SW 1271 (cell line): Measurements from ENCODE around the gene SPRED2.
A peak's percentile ranks its signal among the peaks of the same experiment; 100 is the strongest.

Source experiments
- DNase-seq, 2 experiments: peaks; one replicate each; lab custom pipeline; 2025; lab: John Stamatoyannopoulos, UW

SPRED2 gene

DNA sequence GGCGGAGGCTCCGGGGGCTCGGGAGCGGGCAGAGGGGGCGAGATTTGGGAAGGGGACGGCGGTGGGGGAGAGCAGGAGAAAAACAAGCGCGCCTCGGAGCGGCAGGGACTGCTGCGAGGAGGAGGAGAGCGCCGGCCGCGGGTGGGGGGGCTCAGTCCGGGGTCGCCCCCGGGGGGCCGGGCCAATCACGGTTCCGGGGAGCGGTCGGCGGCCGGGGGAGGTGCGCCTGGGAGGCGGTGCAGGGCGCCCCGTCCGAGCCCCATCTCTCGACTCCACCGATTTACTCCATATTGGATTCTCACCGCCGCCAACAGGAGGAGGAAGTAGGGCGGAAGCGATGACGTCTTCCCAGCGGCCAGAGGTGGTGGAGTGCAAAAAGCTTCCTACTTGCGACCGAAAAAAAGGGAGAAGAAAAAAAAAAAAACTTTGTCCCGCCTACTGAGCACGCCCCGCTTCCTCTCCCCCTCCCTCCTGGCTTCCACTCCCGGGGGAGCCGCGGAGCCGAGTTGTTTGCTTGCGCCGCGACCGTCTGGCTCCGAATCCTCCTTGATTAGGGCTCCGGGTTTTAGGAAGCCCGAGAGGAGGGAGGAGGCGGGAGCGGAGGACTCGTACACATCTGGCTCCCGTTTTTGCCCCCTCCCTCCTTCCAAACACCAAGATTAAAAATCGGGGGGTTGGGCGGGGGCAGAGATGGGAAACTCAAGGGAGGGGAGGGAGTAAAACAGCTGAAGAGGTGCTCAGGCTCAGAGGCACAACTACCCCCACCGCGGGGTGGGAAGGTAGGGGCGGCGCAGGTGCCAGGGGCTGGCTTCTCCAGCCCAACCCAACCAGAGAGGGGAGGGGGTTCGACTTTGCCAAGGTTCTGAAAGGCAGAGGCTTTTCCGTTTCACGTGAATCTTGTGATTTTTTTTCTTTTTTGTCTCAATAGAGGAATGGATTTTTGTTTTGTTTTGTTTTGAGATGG, at the start of gene SPRED2:
SPRED2 (minus strand) TSS at position 373 of the 964 bp plus-strand sequence. CDS start 612 bp downstream, outside the sequence.
- DNase-seq, result peak; percentile 89 to 92

- no peak for DNase-seq
Measured at GRCh38 chr2:65481961-65482360, 49.6 kb upstream of the SPRED2 start.

DNA sequence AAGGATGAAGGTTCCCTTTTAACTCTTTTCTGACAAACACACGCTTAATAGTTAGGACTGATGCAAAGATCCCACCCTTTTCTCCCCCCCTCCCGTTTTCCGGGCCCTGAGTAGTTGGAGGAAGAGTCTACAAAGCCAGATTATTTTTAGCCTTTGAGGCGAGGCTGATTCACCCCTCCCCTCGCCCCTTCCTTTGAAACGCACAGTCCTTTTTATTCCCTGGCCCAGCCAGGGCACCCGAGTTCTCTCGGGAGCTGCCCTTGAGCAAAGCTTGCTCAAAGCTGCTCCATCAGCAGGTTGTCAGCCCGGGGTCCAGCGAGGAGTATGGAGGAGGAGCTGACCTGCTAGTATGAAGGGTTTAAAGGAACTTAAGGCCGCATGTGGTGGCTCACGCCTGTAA, 47.1 kb upstream of the SPRED2 start:
- no peak for DNase-seq

DNA sequence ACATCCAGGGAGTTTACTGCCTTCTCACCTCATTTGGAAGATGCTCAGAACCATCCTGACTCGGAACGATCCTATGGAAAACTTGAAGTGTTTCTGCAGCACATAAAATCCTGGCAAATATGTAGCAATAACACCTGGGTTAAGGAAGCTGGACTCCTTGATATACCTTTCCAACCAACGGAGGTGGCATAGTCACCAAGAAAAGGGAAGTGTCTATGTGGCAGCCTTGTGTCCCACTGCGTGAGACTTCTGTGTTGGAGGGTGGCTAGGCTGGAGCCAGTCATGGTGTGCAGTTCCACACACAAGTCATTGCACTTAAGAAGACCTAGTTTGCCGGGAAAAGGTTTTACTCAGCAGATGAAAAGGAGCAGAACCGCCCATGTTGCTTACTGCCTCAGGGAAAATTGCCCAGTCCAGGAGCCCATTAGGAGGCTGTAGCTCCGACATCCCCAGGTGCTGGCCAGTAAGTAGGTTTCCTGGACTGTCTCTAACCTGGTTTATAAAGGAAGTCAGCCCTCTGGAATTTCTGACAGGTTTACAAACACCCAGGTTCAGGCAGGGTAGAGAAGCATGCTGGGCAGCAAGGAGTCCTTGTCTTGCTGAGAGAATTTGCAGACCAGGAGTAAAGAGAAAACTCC, 46.2 kb upstream of the SPRED2 start:
- DNase-seq, result no peak

GRCh38 chr2:65477590-65477989, 45.2 kb upstream of the SPRED2 start:
- no peak for DNase-seq

GRCh38 chr2:65476778-65477177, 44.4 kb upstream of the SPRED2 start:
- DNase-seq, result no peak

DNA sequence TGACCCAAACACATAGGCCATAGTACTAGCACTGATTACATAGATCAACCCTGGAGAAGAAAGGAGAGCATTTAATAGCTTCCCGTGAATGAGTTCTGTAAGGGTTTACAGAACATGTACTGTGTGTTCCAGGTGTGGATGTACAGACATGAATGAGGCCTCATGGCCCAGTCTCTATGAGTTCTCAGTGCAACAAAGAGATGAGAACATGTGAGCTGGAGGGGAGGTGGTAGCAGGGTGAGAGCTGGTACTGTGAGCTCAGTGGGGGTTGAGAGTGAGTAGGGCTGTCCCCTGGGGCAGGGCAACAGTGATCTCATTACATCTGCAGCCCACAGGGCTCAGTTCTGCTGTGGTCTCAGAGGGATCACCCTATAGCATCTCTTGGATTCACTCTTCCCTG, 42.6 kb upstream of the SPRED2 start:
- no peak for DNase-seq

DNA sequence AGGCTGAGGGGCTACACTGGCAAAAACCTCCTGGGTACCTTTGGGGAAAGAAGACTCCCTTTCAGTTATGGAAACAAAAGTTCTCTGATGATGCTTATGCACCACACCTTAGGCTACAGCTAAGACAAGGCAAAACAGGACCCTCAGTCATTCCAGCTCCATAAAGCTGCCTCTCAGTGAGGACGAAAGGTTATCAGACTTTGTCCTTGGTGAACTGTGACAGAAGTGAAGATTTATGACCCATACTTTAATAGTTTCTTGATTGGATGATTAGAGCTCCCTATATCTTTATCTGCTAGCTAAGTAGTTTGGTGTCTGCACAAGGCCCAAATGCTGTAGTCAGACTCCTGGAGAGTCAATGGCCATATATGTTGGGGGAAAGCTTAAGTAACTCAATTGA, 40.6 kb upstream of the SPRED2 start:
- DNase-seq, result no peak

- DNase-seq, result no peak
Measured at GRCh38 chr2:65471409-65471808, 39.0 kb upstream of the SPRED2 start.

DNA sequence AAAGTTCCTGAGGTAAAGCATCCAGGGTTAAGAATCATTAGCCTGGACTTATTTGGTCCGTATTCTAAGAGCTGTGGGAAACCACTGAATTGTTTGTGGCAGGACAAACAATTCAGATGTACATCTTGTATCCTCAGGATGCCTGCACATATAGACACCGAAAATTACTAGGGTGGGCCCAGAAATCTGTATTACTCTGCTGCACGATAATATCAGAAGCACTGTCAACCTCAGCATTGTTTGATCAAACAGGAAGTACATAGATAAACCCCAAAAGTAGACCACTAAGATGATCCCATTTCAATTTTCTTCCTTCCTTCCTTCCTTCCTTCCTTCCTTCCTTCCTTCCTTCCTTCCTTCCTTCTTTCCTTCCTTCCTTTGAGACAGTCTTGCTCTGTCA, 34.2 kb upstream of the SPRED2 start:
- DNase-seq, result no peak

DNA sequence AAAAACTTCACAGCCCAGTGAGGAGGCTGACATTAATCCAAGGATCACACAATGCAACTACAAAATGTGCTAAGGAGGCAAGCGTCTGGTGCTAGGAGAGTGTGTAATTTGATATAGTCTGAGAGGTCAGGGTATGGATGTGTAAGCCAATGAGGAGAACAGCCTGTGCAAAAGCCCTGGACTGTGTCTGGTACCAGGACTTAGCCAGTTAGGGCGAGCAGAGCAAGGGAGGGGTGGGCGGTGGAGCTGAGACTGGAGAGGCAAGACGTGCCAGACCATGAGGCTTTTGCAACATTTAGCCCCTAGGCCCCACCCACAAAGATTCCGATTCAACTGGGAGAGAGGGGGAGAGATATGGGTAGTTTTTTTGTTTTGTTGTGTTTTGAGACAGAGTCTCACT, 33.5 kb upstream of the SPRED2 start:
- no peak for DNase-seq

- no peak for DNase-seq
Measured at GRCh38 chr2:65465124-65465523, 32.7 kb upstream of the SPRED2 start.

DNA sequence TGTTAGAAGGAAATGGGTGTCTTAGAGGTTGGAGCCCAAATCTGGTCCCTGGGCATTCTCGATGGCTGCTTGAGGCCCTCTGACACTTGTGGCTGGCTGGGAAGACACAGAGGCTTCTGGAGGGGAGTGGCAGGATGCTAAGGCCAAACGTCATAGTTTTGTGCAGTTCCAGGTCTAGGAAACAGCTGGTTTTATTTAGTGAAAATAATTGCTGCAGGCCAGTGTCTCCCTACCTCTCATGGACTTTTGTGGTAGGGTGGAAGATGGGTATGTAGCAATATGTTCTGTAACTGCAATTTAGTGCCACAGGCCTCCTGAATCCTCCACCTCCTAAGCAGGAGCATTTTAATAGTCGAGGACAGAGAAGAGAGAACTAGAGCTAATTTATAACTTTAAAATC, 32.2 kb upstream of the SPRED2 start:
- DNase-seq, result no peak

GRCh38 chr2:65458999-65459398, 26.6 kb upstream of the SPRED2 start:
- no peak for DNase-seq

DNA sequence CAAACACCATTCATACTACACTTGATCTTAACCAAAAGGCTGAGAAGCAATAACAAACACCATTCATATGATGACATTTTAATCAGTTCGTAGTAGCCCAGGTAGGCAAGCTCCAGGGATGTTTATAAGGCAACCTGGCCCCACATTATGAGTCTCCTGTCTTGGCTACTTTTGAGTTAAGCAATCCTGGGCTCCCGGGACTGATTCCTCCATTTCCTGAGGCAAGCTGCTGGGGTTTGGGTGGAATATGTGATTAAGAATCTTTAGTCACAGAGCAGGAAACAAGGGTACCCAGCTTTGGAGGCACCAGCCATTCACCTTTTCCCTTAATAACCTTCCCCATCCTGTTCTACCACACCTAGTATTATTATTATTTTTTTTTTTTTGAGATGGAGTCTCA, 24.5 kb upstream of the SPRED2 start:
- no peak for DNase-seq

DNA sequence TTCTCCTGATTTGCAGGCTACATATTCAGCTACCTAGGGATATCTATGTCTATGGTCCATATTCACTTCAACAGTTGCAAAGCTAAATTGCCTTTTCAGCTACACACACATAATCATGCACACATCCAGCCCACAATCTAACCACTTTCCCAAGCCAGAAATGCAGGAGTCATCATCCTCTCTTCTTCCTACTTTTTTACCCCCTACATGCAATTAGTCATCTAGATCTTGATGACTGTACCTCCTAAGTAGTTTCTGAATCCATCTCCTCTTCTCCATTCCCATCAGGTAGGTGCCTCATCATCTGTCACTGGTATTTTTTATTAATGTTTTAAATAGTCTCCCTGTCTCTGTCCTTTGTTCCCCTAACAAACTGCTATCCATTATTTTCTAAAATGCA, 23.7 kb upstream of the SPRED2 start:
- no peak for DNase-seq

- DNase-seq, result no peak
Measured at GRCh38 chr2:65453916-65454315, 21.5 kb upstream of the SPRED2 start.

DNA sequence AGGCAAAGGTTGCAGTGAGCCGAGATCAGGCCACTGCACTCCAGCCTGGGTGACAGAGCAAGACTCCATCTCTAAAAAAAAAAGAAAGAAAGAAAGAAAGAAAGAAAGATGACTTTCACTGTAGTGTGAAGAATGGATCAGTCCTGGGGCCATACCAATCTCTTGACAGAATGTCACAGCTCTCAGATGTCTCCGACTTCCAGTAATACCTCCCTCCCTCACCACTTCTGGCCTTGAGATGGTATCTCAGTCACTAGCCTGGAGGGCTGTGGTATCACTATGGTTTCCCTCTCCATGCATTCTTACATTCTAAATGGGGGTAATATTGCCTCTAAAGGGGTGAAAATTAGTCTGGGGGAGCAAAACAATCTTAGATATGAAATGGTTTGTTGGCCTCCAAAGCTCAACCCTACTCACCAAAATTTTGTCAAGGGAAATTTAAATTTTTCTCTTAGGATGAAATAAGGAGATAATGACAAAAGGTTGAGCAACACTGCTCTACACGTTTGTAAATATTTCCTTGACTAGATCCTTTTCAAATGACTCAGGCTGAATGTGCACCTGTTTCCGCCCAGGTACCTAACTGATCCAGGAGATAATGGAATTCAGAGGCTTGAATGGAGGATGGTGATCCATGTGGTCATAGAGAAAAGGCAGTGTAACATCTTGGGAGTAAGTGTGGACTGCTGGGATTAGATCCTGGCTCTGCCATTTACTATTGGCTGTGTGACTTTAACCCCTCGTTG, 19.9 kb upstream of the SPRED2 start:
- no peak for DNase-seq

DNA sequence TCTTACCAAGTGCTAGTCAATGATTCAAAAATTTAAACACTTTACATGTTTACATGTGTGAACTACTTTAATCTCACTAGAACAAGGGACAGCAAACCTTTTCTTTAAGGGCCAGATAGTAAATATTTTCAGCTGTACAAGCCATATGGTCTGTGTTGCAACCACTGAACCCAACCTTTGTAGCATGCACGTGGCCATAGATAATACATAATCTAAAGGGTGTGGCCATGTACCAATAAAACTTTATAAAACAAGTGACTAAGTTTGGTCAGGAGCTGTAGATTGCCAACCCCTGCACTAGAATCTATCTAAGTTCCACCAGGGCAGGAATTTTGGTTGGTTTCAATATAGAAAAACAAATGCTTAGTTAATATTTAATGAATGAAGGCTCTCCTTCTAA, 18.4 kb upstream of the SPRED2 start:
- no peak for DNase-seq

- no peak for DNase-seq
Measured at GRCh38 chr2:65450393-65450792, 18.0 kb upstream of the SPRED2 start.

DNA sequence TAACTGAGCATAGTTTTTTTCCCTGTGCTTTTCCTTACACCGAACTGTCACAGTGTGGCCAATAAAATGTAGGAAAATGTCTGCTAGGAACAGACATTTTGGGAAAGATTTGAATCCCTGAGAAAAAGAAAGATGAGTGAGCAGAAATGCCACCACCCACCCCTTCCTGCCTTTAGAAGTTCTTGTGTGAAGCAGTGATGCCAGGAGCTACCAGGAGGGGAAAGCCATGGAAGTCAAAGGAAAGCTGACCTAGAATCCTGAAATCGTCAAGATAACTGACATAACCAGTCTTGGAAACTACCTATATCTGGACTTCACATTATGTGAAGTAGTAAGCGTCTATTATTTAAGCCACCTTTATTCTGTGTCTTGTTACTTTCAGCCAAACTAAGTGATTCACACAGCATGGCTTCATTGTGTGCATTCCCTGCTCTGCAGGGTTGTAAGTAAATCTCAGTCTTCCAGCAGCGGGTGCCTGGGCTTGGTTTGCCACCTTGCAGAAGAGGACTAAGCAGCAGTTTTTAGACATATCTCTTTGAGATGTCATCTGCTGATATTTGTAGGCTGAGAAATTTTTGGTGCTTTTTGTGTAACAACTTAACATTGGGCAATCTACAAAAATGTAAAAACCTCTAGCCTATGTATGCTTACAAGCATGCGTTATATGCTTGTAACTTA, 11.2 kb upstream of the SPRED2 start:
- DNase-seq, result no peak

- no peak for DNase-seq
Measured at GRCh38 chr2:65442420-65443020, 10.1 kb upstream of the SPRED2 start.
